ENCODE measurements around the gene CCDC188. TPM values are rescaled to one million over a fixed set of nuclear protein-coding genes. Genes with fewer than 3 reads are reported as not detected.
"Not testable (repeated sequence)": the region's sequence is repeated elsewhere in the genome, so short reads cannot be mapped to it uniquely, and the experiment has no call there.

CCDC188 gene
- total RNA-seq, 2 donors from 2014 or later: not detected

GRCh38 chr22:20164863-20165262 is 14.0 kb upstream of the CCDC188 start:
- H3K27me3 ChIP-seq (ENCODE audit: control insufficient read depth, insufficient read depth, low read length, poor library complexity, severe bottlenecking): no peaks in the 10 kb centered on the region
- Mint-ChIP-seq H3K4me3 (no peak overlapping the region), H3K36me3 (ENCODE audit: low read depth) (no peaks in the 10 kb centered on the region), H3K4me1 (no peaks in the 10 kb centered on the region), H3K9me3 (no peaks in the 10 kb centered on the region), H3K27me3 (ENCODE audit: insufficient read depth) (no peaks in the 10 kb centered on the region), H3K27ac (no peak overlapping the region)
- 90 to 95% methylated on average over 7 to 11 of the region's 11 CpGs for WGBS, 2 experiments (ENCODE audit: insufficient coverage in 1 of 2, insufficient read length in 1 of 2)
- no peak overlapping the region for H3K27ac ChIP-seq (ENCODE audit: low read depth, low read length)
- H3K4me1 ChIP-seq (ENCODE audit: control insufficient read depth, insufficient read depth, low read length): no peaks in the 10 kb centered on the region
- H3K9me3 ChIP-seq (ENCODE audit: control insufficient read depth, low read length): no peaks in the 10 kb centered on the region
- DNase-seq: no peak
- no peak overlapping the region for H3K4me3 ChIP-seq (ENCODE audit: low read length)
- no peak for TF ChIP-seq CTCF (conservative IDR thresholded peaks at IDR 0.05)
- no peaks in the 10 kb centered on the region for H3K36me3 ChIP-seq (ENCODE audit: control insufficient read depth, insufficient read depth, low read length)
- no peak overlapping the region for H3K9ac ChIP-seq (ENCODE audit: extremely low read depth, low read length, poor library complexity, severe bottlenecking)

GRCh38 chr22:20160041-20160440 is 9.2 kb upstream of the CCDC188 start:
- Mint-ChIP-seq H3K4me3 (no peak overlapping the region), H3K27me3 (ENCODE audit: insufficient read depth) (no peaks in the 10 kb centered on the region), H3K9me3 (no peaks in the 10 kb centered on the region), H3K4me1 (peaks cover 2% of the 10 kb centered on the region), H3K36me3 (ENCODE audit: low read depth) (no peaks in the 10 kb centered on the region), H3K27ac (no peak overlapping the region)
- no peaks in the 10 kb centered on the region for H3K4me1 ChIP-seq (ENCODE audit: control insufficient read depth, insufficient read depth, low read length)
- H3K9ac ChIP-seq (ENCODE audit: extremely low read depth, low read length, poor library complexity, severe bottlenecking): no peak overlapping the region
- DNase-seq: no peak
- 85 to 94% methylated on average over 4 to 9 of the region's 10 CpGs for WGBS, 2 experiments (ENCODE audit: insufficient coverage in 1 of 2, insufficient read length in 1 of 2)
- H3K9me3 ChIP-seq (ENCODE audit: control insufficient read depth, low read length): no peaks in the 10 kb centered on the region
- no peaks in the 10 kb centered on the region for H3K36me3 ChIP-seq (ENCODE audit: control insufficient read depth, insufficient read depth, low read length)
- no peaks in the 10 kb centered on the region for H3K27me3 ChIP-seq (ENCODE audit: control insufficient read depth, insufficient read depth, low read length, poor library complexity, severe bottlenecking)
- no peak overlapping the region for H3K4me3 ChIP-seq (ENCODE audit: low read length)
- no peak overlapping the region for H3K27ac ChIP-seq (ENCODE audit: low read depth, low read length)
- no peak for TF ChIP-seq CTCF (conservative IDR thresholded peaks at IDR 0.05)

DNA sequence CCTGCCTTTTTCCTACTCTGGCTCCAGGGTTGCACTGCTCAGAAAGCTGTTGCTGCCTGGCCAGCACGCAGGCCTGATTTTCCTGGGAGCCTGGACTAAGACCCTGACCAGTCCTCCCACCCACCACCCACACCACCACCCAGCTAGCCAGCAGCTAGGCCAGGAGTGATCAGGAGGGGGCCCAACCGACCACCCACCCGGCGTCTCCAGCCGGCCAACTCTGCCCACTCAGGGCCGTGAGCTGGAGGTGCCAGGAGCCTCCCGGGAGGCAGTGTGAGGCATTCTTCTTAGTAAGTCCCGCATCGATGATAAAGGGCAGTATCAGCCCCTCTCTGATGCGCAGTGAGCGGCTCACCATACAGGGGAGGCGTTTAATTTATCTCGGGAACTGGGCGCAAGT is 8.7 kb upstream of the CCDC188 start:
- H3K27ac ChIP-seq (ENCODE audit: low read depth, low read length): peak overlapping the region; percentile 36
- not testable (repeated sequence) for H3K4me3 Mint-ChIP-seq; H3K27me3 ChIP-seq (ENCODE audit: control insufficient read depth, insufficient read depth, low read length, poor library complexity, severe bottlenecking); H3K4me1 ChIP-seq (ENCODE audit: control insufficient read depth, insufficient read depth, low read length); H3K9ac ChIP-seq (ENCODE audit: extremely low read depth, low read length, poor library complexity, severe bottlenecking); DNase-seq; H3K4me1 Mint-ChIP-seq; H3K27me3 Mint-ChIP-seq (ENCODE audit: insufficient read depth); H3K36me3 Mint-ChIP-seq (ENCODE audit: low read depth); H3K9me3 ChIP-seq (ENCODE audit: control insufficient read depth, low read length); H3K36me3 ChIP-seq (ENCODE audit: control insufficient read depth, insufficient read depth, low read length); H3K4me3 ChIP-seq (ENCODE audit: low read length); H3K27ac Mint-ChIP-seq; H3K9me3 Mint-ChIP-seq
- 92 to 94% methylated on average over 3 to 9 of the region's 14 CpGs for WGBS, 2 experiments (ENCODE audit: insufficient coverage in 1 of 2, insufficient read length in 1 of 2)

DNA sequence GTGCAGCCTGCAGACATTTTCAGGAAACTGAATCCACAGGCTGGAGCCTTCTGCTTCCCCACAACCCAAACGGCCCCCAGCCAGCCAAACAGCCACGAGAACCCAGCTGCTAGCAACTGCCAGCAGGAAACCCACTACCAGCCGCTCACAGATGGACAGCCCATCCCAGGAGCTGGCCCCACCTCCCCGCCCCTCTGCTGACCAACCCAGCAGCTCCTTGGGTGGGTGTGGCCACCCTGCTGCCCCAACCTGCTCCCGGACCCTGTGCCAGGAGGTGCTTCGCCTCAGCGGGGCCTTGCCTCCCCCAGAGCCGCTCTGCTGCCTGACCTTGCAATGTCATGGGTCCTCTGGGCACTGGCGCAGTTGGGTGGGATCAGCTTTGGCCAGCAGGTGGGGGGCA is 8.2 kb upstream of the CCDC188 start:
- Histone ChIP-seq H3K36me3 (ENCODE audit: control insufficient read depth, insufficient read depth, low read length) (no peaks in the 10 kb centered on the region), H3K9me3 (ENCODE audit: control insufficient read depth, low read length) (no peaks in the 10 kb centered on the region), H3K4me1 (ENCODE audit: control insufficient read depth, insufficient read depth, low read length) (no peaks in the 10 kb centered on the region), H3K4me3 (ENCODE audit: low read length) (no peak overlapping the region), H3K27me3 (ENCODE audit: control insufficient read depth, insufficient read depth, low read length, poor library complexity, severe bottlenecking) (no peaks in the 10 kb centered on the region), H3K9ac (ENCODE audit: extremely low read depth, low read length, poor library complexity, severe bottlenecking) (no peak overlapping the region), H3K27ac (ENCODE audit: low read depth, low read length) (peak overlapping the region; percentile 36)
- H3K27ac Mint-ChIP-seq: peak overlapping the region; percentile 52
- WGBS, 2 experiments (ENCODE audit: insufficient coverage in 1 of 2, insufficient read length in 1 of 2): 34 to 52% methylated on average over 3 to 9 of the region's 9 CpGs
- no peaks in the 10 kb centered on the region for H3K27me3 Mint-ChIP-seq (ENCODE audit: insufficient read depth)
- H3K4me1 Mint-ChIP-seq: peaks cover 2% of the 10 kb centered on the region
- H3K36me3 Mint-ChIP-seq (ENCODE audit: low read depth): no peaks in the 10 kb centered on the region
- no peaks in the 10 kb centered on the region for H3K9me3 Mint-ChIP-seq
- peak; percentile 87 for DNase-seq
- H3K4me3 Mint-ChIP-seq: no peak overlapping the region
- no peak for TF ChIP-seq CTCF (conservative IDR thresholded peaks at IDR 0.05)
